Lower leg skin (tissue), 3 donors: Measurements from ENCODE around the gene CHST9.

Experiments
- POLR2A ChIP-seq, 2 donors: fragments of 450-650 bp; IDR thresholded peaks; one replicate each; pipeline ENCODE4 v1.6.1; 2016 to 2017; ENCODE audit warnings: antibody characterized with exemption in 2 of 2, mild to moderate bottlenecking in 1 of 2, moderate library complexity in 1 of 2
- TF ChIP-seq, protein P1 (sequence below), 3 donors: fragments of 450-650 bp; IDR thresholded peaks; one replicate each; pipeline ENCODE4 v1.5.1; 2016; ENCODE audit warnings: antibody characterized with exemption in 3 of 3, mild to moderate bottlenecking in 3 of 3, moderate library complexity in 2 of 3

DNA sequence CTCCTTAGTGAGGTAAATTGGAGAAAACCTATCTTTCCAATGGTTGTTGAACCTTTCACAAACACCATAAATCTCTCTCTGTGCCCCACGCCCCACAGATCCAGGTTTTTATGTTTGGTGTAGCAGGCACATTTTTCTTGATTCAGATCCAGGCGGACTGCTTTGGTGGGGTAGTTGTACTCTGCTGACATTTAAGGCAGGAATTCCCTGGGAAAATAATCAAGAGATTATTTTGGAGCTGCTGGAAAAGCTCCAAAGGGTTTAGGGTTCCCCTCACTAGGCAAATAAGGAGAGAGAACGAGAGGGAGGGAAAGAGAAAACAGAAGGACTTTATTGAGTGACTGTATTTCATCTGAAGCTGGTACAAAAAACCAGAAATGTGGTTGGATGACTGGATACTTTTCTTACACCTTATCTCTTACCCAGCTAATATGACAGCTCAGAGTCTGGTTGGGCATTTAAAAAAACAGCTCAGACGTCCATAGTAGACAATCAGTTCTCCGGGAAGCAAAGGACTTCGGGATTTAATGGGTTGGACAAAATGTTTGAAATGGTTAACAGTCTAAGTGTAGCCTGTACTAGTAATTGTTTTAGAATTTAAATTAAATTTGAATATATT, 316.0 kb downstream of the CHST9 start:
- TF ChIP-seq, protein P1, sequence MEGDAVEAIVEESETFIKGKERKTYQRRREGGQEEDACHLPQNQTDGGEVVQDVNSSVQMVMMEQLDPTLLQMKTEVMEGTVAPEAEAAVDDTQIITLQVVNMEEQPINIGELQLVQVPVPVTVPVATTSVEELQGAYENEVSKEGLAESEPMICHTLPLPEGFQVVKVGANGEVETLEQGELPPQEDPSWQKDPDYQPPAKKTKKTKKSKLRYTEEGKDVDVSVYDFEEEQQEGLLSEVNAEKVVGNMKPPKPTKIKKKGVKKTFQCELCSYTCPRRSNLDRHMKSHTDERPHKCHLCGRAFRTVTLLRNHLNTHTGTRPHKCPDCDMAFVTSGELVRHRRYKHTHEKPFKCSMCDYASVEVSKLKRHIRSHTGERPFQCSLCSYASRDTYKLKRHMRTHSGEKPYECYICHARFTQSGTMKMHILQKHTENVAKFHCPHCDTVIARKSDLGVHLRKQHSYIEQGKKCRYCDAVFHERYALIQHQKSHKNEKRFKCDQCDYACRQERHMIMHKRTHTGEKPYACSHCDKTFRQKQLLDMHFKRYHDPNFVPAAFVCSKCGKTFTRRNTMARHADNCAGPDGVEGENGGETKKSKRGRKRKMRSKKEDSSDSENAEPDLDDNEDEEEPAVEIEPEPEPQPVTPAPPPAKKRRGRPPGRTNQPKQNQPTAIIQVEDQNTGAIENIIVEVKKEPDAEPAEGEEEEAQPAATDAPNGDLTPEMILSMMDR (IDR thresholded peaks at IDR 0.05) = no peak
- no peak for TF ChIP-seq POLR2A (IDR thresholded peaks at IDR 0.05)
